Muscle layer of colon (tissue), 2 donors: ENCODE data around the gene ZDHHC8.

Experiments used
- H3K27ac ChIP-seq: one replicate; pipeline ENCODE4 v1.7.0; 2013; ENCODE audit warnings: low read depth, mild to moderate bottlenecking, low read length, moderate library complexity
- H3K27me3 ChIP-seq, 2 donors: one replicate each; pipeline ENCODE4 v1.7.0; 2013; ENCODE audit warnings: low read length in 2 of 2, mild to moderate bottlenecking in 2 of 2; ENCODE audit not compliant: insufficient read depth in 2 of 2, control insufficient read depth in 1 of 2
- H3K36me3 ChIP-seq: one replicate; pipeline ENCODE4 v1.7.0; 2013; ENCODE audit warnings: mild to moderate bottlenecking, low read length; ENCODE audit not compliant: insufficient read depth
- H3K4me1 ChIP-seq: one replicate; pipeline ENCODE4 v1.7.0; 2013; ENCODE audit warnings: mild to moderate bottlenecking, low read length; ENCODE audit not compliant: insufficient read depth
- H3K4me3 ChIP-seq, 2 donors: one replicate each; pipeline ENCODE4 v1.7.0; 2013; ENCODE audit warnings: low read length in 2 of 2, low read depth in 1 of 2, mild to moderate bottlenecking in 1 of 2, moderate library complexity in 1 of 2
- H3K9ac ChIP-seq: one replicate; pipeline ENCODE4 v1.7.0; 2013; ENCODE audit warnings: low read length
- H3K9me3 ChIP-seq: one replicate; pipeline ENCODE4 v1.7.0; 2013; ENCODE audit warnings: mild to moderate bottlenecking, low read length
- donor health status: abdominal sarcoma.
- donor health status: Adenocarcinoma of cecum.

The ZDHHC8 gene

DNA sequence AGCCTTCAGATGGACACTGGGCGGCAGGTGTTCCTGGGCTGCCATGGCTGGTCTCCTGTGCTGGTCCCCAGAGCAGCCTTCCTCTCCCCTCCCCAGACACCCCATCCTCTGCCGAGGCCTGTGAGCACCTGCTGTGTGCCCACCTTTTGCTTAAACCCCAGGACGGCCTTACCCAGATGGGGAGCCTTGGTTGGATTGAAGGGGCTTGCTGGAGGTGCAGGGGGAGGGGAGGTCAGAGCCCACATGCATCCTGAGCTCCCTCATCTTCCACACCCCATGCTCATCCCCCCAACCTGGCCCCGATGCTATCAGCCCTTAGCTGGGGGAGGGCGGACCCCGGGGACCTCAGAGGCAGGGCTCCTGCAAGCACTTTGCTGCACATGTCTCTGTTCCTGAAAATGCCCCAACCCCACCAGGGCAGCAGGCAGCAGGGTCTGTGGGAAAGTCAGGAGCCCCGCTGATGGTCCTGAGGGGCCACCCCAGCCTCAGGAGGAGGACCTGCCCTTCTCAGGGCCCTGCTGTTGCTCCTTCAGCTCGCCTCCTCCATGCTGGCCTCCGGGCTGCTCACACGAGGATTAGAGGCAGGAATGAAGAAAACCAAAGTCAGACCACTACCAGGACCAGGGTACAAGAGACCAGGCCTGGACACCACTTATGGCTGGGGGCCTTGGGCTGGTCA is 60.8 kb downstream of the ZDHHC8 start:
- H3K27ac ChIP-seq, result no peak overlapping the region
- no peak overlapping the region for H3K9ac ChIP-seq
- H3K27me3 ChIP-seq, result no peaks in the 10 kb centered on the region
- no peaks in the 10 kb centered on the region for H3K4me1 ChIP-seq
- H3K36me3 ChIP-seq, result no peaks in the 10 kb centered on the region
- H3K9me3 ChIP-seq, result no peaks in the 10 kb centered on the region
- no peak overlapping the region for H3K4me3 ChIP-seq

DNA sequence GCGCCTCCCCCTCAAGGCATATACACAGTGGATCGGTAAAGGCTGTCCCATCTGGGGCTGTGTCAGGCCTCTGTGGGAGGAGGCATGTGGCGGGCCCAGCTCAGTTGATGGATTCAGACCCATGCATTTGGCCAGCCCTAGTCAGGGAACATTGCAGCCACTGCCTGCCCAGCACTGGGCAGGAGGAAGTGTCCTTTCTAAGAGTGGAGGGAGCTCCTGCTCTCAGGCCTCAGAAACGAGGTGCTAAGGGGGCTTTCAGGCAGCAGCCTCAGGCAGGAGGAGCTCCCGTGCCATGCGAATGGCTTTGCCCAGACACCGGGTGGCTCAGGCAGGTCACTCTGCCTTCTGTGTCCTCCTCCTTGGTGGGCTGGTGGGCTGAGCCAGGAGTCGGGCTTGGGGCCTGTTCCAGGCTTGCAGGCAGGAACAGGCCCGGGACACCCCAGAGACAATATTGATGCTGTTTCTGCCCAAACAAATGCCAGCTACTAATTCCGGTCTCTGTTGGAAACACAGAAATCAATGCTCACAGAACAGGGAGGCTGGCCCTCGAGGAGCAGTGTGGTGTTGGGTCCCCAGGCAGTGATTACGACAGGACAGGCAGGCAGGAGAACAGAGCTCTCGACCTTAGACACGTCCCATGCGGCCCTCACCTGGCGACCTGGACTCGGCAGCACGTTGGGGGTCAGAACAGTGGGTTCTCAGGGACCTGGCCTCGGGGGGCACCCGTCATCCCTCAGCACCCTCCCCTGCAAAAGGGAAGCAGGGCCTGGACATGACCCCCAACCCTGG is 61.6 kb downstream of the ZDHHC8 start:
- Histone ChIP-seq H3K4me1 (no peaks in the 10 kb centered on the region), H3K9ac (no peak overlapping the region), H3K36me3 (no peaks in the 10 kb centered on the region), H3K4me3 (no peak overlapping the region), H3K27ac (no peak overlapping the region), H3K9me3 (no peaks in the 10 kb centered on the region), H3K27me3 (no peaks in the 10 kb centered on the region)

- H3K27ac ChIP-seq, result no peak overlapping the region
Measured at GRCh38 chr22:20193761-20194494, 62.3 kb downstream of the ZDHHC8 start.

DNA sequence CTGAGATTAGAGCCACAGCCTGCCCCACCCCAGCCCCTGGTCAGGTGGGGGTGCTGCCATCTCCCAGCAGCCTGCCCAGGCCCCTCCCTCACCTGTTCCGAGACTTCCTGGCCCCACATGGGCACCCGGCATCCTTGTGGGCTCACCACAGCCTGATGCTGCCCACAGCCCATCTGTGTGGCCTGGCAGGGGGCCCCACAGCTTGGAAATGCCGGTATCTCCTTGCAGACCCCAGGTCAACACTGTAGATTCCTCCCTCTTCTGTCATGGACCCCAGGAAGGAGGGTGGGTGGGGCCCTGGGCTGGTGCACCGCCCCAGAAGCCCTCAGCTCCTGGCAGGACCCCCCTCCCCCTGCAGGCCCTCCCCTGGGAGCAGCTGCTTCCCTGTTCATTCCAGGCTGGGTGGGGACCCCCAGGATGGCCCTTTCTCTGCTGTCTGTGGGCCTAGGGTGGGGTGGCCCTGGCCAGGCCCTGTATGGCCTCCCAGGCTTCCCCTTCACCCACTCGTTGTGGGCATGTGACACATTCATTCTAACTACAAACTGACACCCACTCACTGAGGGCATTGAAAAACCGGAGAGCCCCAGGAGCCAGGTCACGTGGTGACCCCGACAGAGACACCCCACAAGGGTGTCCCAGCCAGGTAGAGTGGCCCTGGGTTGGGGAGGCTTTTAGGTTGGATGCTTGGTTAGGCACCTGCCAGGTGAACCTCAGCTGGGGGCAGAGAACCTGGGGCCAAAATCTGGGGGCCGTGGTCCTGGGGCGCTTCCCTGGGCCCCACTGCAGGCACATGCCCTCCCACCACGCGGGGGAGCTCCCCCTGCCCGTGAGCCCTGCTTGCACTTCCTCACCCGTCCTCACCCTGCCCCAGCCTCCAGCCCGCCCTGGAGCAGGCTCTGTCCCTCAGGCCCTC is 63.3 kb downstream of the ZDHHC8 start:
- Histone ChIP-seq H3K9me3 (no peaks in the 10 kb centered on the region), H3K9ac (no peak overlapping the region), H3K4me3 (no peak overlapping the region), H3K36me3 (no peaks in the 10 kb centered on the region), H3K27me3 (no peaks in the 10 kb centered on the region), H3K4me1 (no peaks in the 10 kb centered on the region), H3K27ac (no peak overlapping the region)

More at GRCh38 chr22:20193761-20194494, 62.3 kb downstream of the ZDHHC8 start:
- H3K36me3 ChIP-seq, result no peaks in the 10 kb centered on the region
- H3K4me1 ChIP-seq, result no peaks in the 10 kb centered on the region
- H3K4me3 ChIP-seq, result no peak overlapping the region
- H3K9me3 ChIP-seq, result no peaks in the 10 kb centered on the region
- no peak overlapping the region for H3K9ac ChIP-seq
- H3K27me3 ChIP-seq, result no peaks in the 10 kb centered on the region

GRCh38 chr22:20196094-20196842 is 64.7 kb downstream of the ZDHHC8 start:
- Histone ChIP-seq H3K27ac (no peak overlapping the region), H3K4me3 (no peak overlapping the region), H3K36me3 (no peaks in the 10 kb centered on the region), H3K9me3 (no peaks in the 10 kb centered on the region), H3K9ac (no peak overlapping the region), H3K4me1 (no peaks in the 10 kb centered on the region), H3K27me3 (no peaks in the 10 kb centered on the region)
